ENCODE measurements around the gene ADAM12.
"Not testable (repeated sequence)": the region's sequence is repeated elsewhere in the genome, so short reads cannot be mapped to it uniquely, and the experiment has no call there.

The ADAM12 gene

GRCh38 chr10:126407831-126408230 is 19.6 kb upstream of the ADAM12 start:
- in situ Hi-C loops (cut with MboI; ENCODE audit: low sequenced_read_pairs): no loop called here

GRCh38 chr10:126405239-126405775 is 17.0 kb upstream of the ADAM12 start:
- in situ Hi-C loops (cut with MboI; ENCODE audit: low sequenced_read_pairs): no loop called here

- in situ Hi-C loops (cut with MboI; ENCODE audit: low sequenced_read_pairs): no loop called here
Measured at GRCh38 chr10:126402721-126403695, 14.7 kb upstream of the ADAM12 start.

GRCh38 chr10:126400641-126401040 is 12.4 kb upstream of the ADAM12 start:
- in situ Hi-C loops (cut with MboI; ENCODE audit: low sequenced_read_pairs): no loop called here

- in situ Hi-C loops (cut with MboI; ENCODE audit: low sequenced_read_pairs): no loop called here
Measured at GRCh38 chr10:126398924-126399323, 10.6 kb upstream of the ADAM12 start.

- in situ Hi-C loops (cut with MboI; ENCODE audit: low sequenced_read_pairs): no loop called here
Measured at GRCh38 chr10:126398383-126398743, 10.1 kb upstream of the ADAM12 start.

GRCh38 chr10:126397640-126398382 is 9.5 kb upstream of the ADAM12 start:
- in situ Hi-C loops (cut with MboI; ENCODE audit: low sequenced_read_pairs): no loop called here

GRCh38 chr10:126397156-126397555 is 8.9 kb upstream of the ADAM12 start:
- in situ Hi-C loops (cut with MboI; ENCODE audit: low sequenced_read_pairs): no loop called here

GRCh38 chr10:126394948-126395347 is 6.7 kb upstream of the ADAM12 start:
- in situ Hi-C loops (cut with MboI; ENCODE audit: low sequenced_read_pairs): no loop called here

- in situ Hi-C loops (cut with MboI; ENCODE audit: low sequenced_read_pairs): no loop called here
Measured at GRCh38 chr10:126393076-126393475, 4.8 kb upstream of the ADAM12 start.

GRCh38 chr10:126392469-126392868 is 4.2 kb upstream of the ADAM12 start:
- in situ Hi-C loops (cut with MboI; ENCODE audit: low sequenced_read_pairs): no loop called here

- in situ Hi-C loops (cut with MboI; ENCODE audit: low sequenced_read_pairs): no loop called here
Measured at GRCh38 chr10:126392068-126392467, 3.8 kb upstream of the ADAM12 start.

GRCh38 chr10:126391192-126391885 is 3.1 kb upstream of the ADAM12 start:
- in situ Hi-C loops (cut with MboI; ENCODE audit: low sequenced_read_pairs): no loop called here

GRCh38 chr10:126390324-126390723 is 2.0 kb upstream of the ADAM12 start:
- in situ Hi-C loops (cut with MboI; ENCODE audit: low sequenced_read_pairs): no loop called here

GRCh38 chr10:126387041-126387921 is 996 bp downstream of the ADAM12 start:
- in situ Hi-C loops (cut with MboI; ENCODE audit: low sequenced_read_pairs): no loop called here

- in situ Hi-C loops (cut with MboI; ENCODE audit: low sequenced_read_pairs): no loop called here
Measured at GRCh38 chr10:126384269-126384873, 3.9 kb downstream of the ADAM12 start.

- in situ Hi-C loops (cut with MboI; ENCODE audit: low sequenced_read_pairs): no loop called here
Measured at GRCh38 chr10:126380352-126381076, 7.8 kb downstream of the ADAM12 start.

- in situ Hi-C loops (cut with MboI; ENCODE audit: low sequenced_read_pairs): not testable (repeated sequence)
Measured at GRCh38 chr10:126379166-126379565, 9.1 kb downstream of the ADAM12 start.

- in situ Hi-C loops (cut with MboI; ENCODE audit: low sequenced_read_pairs): no loop called here
Measured at GRCh38 chr10:126376956-126377355, 11.3 kb downstream of the ADAM12 start.

Measured in hTERT RPE-1 (cell line).